Kidney (tissue), 14 donors: ENCODE results near the gene RIN2. TPM values are rescaled to one million over a fixed set of nuclear protein-coding genes. Genes with fewer than 3 reads are reported as not detected.

Experiments
- DNase-seq, 5 donors: peaks; one replicate each; pipeline ENCODE4 v3.0.0-alpha.2; 2013 to 2020
- FAIRE-seq: peaks from 2 replicates; lab custom pipeline; 2012; peaks lifted over from hg19 to GRCh38; lab: Jason Lieb, UNC
- H3K27ac ChIP-seq, 2 donors: one replicate each; pipeline ENCODE4 v1.7.0; 2013; ENCODE audit warnings: low read depth in 2 of 2, low read length in 2 of 2, inconsistent platforms in 1 of 2
- H3K27me3 ChIP-seq: one replicate; pipeline ENCODE4 v1.7.1; 2013; ENCODE audit warnings: low read length, inconsistent platforms; ENCODE audit not compliant: control insufficient read depth, insufficient read depth
- H3K36me3 ChIP-seq, 3 donors: one replicate each; pipeline versions ENCODE4 v1.7.0 to v1.7.1; 2013; ENCODE audit warnings: low read length in 3 of 3, control low read depth in 1 of 3, inconsistent platforms in 1 of 3; ENCODE audit not compliant: insufficient read depth in 3 of 3, control insufficient read depth in 2 of 3
- H3K4me1 ChIP-seq, 3 donors: one replicate each; pipeline versions ENCODE4 v1.7.0 to v1.7.1; 2013; ENCODE audit warnings: low read length in 3 of 3, inconsistent platforms in 1 of 3, low read depth in 1 of 3; ENCODE audit not compliant: control insufficient read depth in 2 of 3, insufficient read depth in 2 of 3
- H3K4me3 ChIP-seq, 3 donors: one replicate each; pipeline versions ENCODE4 v1.7.0 to v1.8.1; 2013; ENCODE audit warnings: low read length in 3 of 3, control low read depth in 1 of 3, inconsistent platforms in 1 of 3
- H3K9ac ChIP-seq, 3 donors: one replicate each; pipeline versions ENCODE4 v1.7.0 to v1.7.1; 2013; ENCODE audit warnings: low read length in 3 of 3, control low read depth in 1 of 3, inconsistent platforms in 1 of 3
- H3K9me3 ChIP-seq, 3 donors: one replicate each; pipeline versions ENCODE4 v1.7.0 to v1.7.1; 2013; ENCODE audit warnings: low read length in 3 of 3, control low read depth in 1 of 3, inconsistent platforms in 1 of 3; ENCODE audit not compliant: control insufficient read depth in 2 of 3, insufficient read depth in 1 of 3
- CTCF ChIP-seq: IDR thresholded peaks from 3 replicates; pipeline ENCODE4 v1.5.1; 2012; ENCODE audit warnings: mild to moderate bottlenecking, moderate library complexity, borderline replicate concordance; ENCODE audit not compliant: insufficient read depth; ENCODE audit errors: extremely low read depth
- intact Hi-C: fragments of 100-400 bp; cut with DNase I; formaldehyde crosslinking; loops from one replicate; pipeline ENCODE4 v1.11.1; 2022
- polyA plus RNA-seq: library from polyadenylated mRNA; stranded (reverse); fragments of 350-450 nt; fragmentation: Illumina TruSeq; extraction: RNeasy Lipid Tissue Mini Kit (QIAGEN cat#74804); gene quantifications from one replicate; pipeline ENCODE4 v1.2.3, GENCODE V29; 2014; ENCODE audit warnings: low read depth, low replicate concordance; ENCODE audit not compliant: insufficient read depth
- total RNA-seq: library from RNA; stranded (reverse); fragmentation: NEBNext Ultra II Directional; extraction: Animal tissue kit (Norgen Biotek cat#: 25700); gene quantifications from one replicate; pipeline ENCODE4 v1.2.1, GENCODE V29; 2021
- donor health status: control.
- donor health status: control.
- donor health status: control.
- donor health status: control.
- donor health status: control.
- donor health status: DM: yes; HTN: yes; CAD: no.
- donor health status: Normal renal cell carcinoma (clear cell type).

The RIN2 gene
- total and polyA plus RNA-seq, 2 donors from 2014 or later: 20.2 to 109 TPM

- TF ChIP-seq CTCF: no peak
- DNase-seq (no peak), FAIRE-seq (no peak)
- Histone ChIP-seq H3K4me3 (no peak overlapping the region), H3K9me3 (no peaks in the 10 kb centered on the region), H3K27me3 (no peaks in the 10 kb centered on the region), H3K27ac (no peak overlapping the region), H3K9ac (no peak overlapping the region), H3K4me1 (peaks cover 0 to 11% (median 5%) of the 10 kb centered on the region in 3 donors), H3K36me3 (peaks cover 0 to 8% (median 2%) of the 10 kb centered on the region in 3 donors)
- intact Hi-C loops: no loop called here
Measured at GRCh38 chr20:19806806-19807190, 48.7 kb downstream of the RIN2 start.

GRCh38 chr20:19807191-19807945, 49.3 kb downstream of the RIN2 start:
- intact Hi-C loops: no loop called here
- Histone ChIP-seq H3K27me3 (no peaks in the 10 kb centered on the region), H3K9me3 (no peaks in the 10 kb centered on the region), H3K4me3 (no peak overlapping the region), H3K9ac (no peak overlapping the region), H3K36me3 (peaks cover 0 to 6% (median 2%) of the 10 kb centered on the region in 3 donors), H3K27ac (no peak overlapping the region), H3K4me1 (peaks cover 0 to 11% (median 5%) of the 10 kb centered on the region in 3 donors)
- no peak for TF ChIP-seq CTCF
- FAIRE-seq (no peak), DNase-seq (no peak)
